ENCODE data around the gene TSPAN6. TPM values are rescaled to one million over a fixed set of nuclear protein-coding genes. Genes with fewer than 3 reads are reported as not detected.

Gene TSPAN6
- total and polyA plus RNA-seq, 2 of the 13 experiments (the other 11 are each of a cell fraction or from before 2014, with no cell fraction given), result 78.9 to 133 TPM

- H3K27me3 ChIP-seq (ENCODE audit: control insufficient read depth in 1 of 2, insufficient read depth in 2 of 2, low read length in 2 of 2), result no peaks in the 10 kb centered on the region
- FAIRE-seq (peak; percentile 18), ATAC-seq (peak; percentile 86), DNase-seq (ENCODE audit: low spot score) (peak; percentile 40)
- no peaks in the 10 kb centered on the region for H3K36me3 ChIP-seq (replicated peaks in 1 of 2; ENCODE audit: control insufficient read depth in 1 of 2, insufficient read depth in 2 of 2, low read length in 2 of 2)
- CTCF ChIA-PET (ENCODE audit: low intra/inter-chr PET ratio, low total read pairs), result no interaction called here
- H3K4me3 ChIP-seq (replicated peaks in 1 of 3; ENCODE audit: insufficient read depth in 1 of 3, low read depth in 2 of 3, low read length in 3 of 3), result no peak overlapping the region
- H4K20me1 ChIP-seq (ENCODE audit: insufficient read depth, low read length), result no peaks in the 10 kb centered on the region
- peaks cover 22% of the 10 kb centered on the region for H3K4me1 ChIP-seq (ENCODE audit: insufficient read depth, low read length)
- BruUV-seq (replicated peaks), result no TSS peak
- no peak overlapping the region for H3K27ac ChIP-seq (ENCODE audit: extremely low read length, insufficient read depth, low read length)
- H3K4me2 ChIP-seq (ENCODE audit: low read depth, low read length), result no peak overlapping the region
- intact Hi-C loops (cut with micrococcal nuclease; ENCODE audit: unreplicated experiment) (no loop called here), in situ Hi-C loops (cut with HindIII; ENCODE audit: extremely low pct_ligation_motif_present, low pct_unique_long_range_greater_than_20kb) (no loop called here)
- no peaks in the 10 kb centered on the region for H3K9me3 ChIP-seq (ENCODE audit: low read length)
- WGBS (ENCODE audit: low lambda C conversion rate), result 41% methylated on average over 3 of the region's 5 CpGs
- TF ChIP-seq MAFK (conservative IDR thresholded peaks at IDR 0.05 in 1 of 2, IDR thresholded peaks at IDR 0.05 in 1 of 2; ENCODE audit: low read length in 2 of 2) (peak; percentile 47 to 70), JARID2 (CRISPR knock-in tag; IDR thresholded peaks at IDR 0.05; ENCODE audit: insufficient replicate concordance) (no peak), HNF4A (CRISPR knock-in tag; IDR thresholded peaks at IDR 0.05) (peak; percentile 13; the same call in 1 of the 2 replicates), NR2F6 (IDR thresholded peaks at IDR 0.05) (no peak), NR2F6 (CRISPR knock-in tag; IDR thresholded peaks at IDR 0.05) (no peak), MAFF (IDR thresholded peaks at IDR 0.05; ENCODE audit: low read depth, low read length) (peak; percentile 50), BRCA1 (CRISPR knock-in tag; IDR thresholded peaks at IDR 0.05) (no peak), ZNF20 (CRISPR knock-in tag; IDR thresholded peaks at IDR 0.05) (no peak)
- H3K79me2 ChIP-seq (ENCODE audit: insufficient read depth, low read length), result no peaks in the 10 kb centered on the region
- H3K9ac ChIP-seq (ENCODE audit: insufficient read depth, low read depth, low read length), result no peak overlapping the region
- H2AFZ ChIP-seq (ENCODE audit: low read length), result no peak overlapping the region
- POLR2A ChIA-PET, result no interaction called here
These were observed 45.2 kb downstream of the TSPAN6 start for GRCh38 chrX:100591256-100592051.

GRCh38 chrX:100587861-100588260, 48.7 kb downstream of the TSPAN6 start:
- Histone ChIP-seq H3K27ac (ENCODE audit: extremely low read length, insufficient read depth, low read length) (no peak overlapping the region), H3K36me3 (replicated peaks in 1 of 2; ENCODE audit: control insufficient read depth in 1 of 2, insufficient read depth in 2 of 2, low read length in 2 of 2) (no peaks in the 10 kb centered on the region), H3K79me2 (ENCODE audit: insufficient read depth, low read length) (no peaks in the 10 kb centered on the region), H3K4me3 (replicated peaks in 1 of 3; ENCODE audit: insufficient read depth in 1 of 3, low read depth in 2 of 3, low read length in 3 of 3) (no peak overlapping the region), H3K4me2 (ENCODE audit: low read depth, low read length) (no peak overlapping the region), H3K4me1 (ENCODE audit: insufficient read depth, low read length) (peaks cover 22% of the 10 kb centered on the region), H3K27me3 (ENCODE audit: control insufficient read depth in 1 of 2, insufficient read depth in 2 of 2, low read length in 2 of 2) (no peaks in the 10 kb centered on the region), H3K9ac (ENCODE audit: insufficient read depth, low read depth, low read length) (no peak overlapping the region), H2AFZ (ENCODE audit: low read length) (no peak overlapping the region), H4K20me1 (ENCODE audit: insufficient read depth, low read length) (no peaks in the 10 kb centered on the region), H3K9me3 (ENCODE audit: low read length) (no peaks in the 10 kb centered on the region)
- no peak for DNase-seq (ENCODE audit: low spot score)
- no peak for FAIRE-seq
- WGBS (ENCODE audit: low lambda C conversion rate), result 3% methylated on average over 2 of the region's 2 CpGs
- ATAC-seq, result no peak
- intact Hi-C loops (cut with micrococcal nuclease; ENCODE audit: unreplicated experiment) (no loop called here), in situ Hi-C loops (cut with HindIII; ENCODE audit: extremely low pct_ligation_motif_present, low pct_unique_long_range_greater_than_20kb) (no loop called here)
- POLR2A ChIA-PET, result no interaction called here
- no TSS peak for BruUV-seq (replicated peaks)
- CTCF ChIA-PET (ENCODE audit: low intra/inter-chr PET ratio, low total read pairs), result no interaction called here
- no peak for TF ChIP-seq YY1 (IDR thresholded peaks at IDR 0.05; ENCODE audit: insufficient read depth, insufficient replicate concordance, low read depth, low read length)
- TF ChIP-seq SP4 (CRISPR knock-in tag; IDR thresholded peaks at IDR 0.05), result no peak
- no peak for TF ChIP-seq HNF1A (IDR thresholded peaks at IDR 0.05; ENCODE audit: low read depth)
- no peak for TF ChIP-seq HNF1A (CRISPR knock-in tag; IDR thresholded peaks at IDR 0.05; ENCODE audit: borderline replicate concordance)
- TF ChIP-seq ATF2 (CRISPR knock-in tag; IDR thresholded peaks at IDR 0.05), result no peak
- no peak for TF ChIP-seq MLLT10 (CRISPR knock-in tag; IDR thresholded peaks at IDR 0.05)

Measured in HepG2 (cell line).